ENCODE data around the gene TAF4. TPM values are rescaled to one million over a fixed set of nuclear protein-coding genes. Genes with fewer than 3 reads are reported as not detected.
"Not testable (repeated sequence)": the region's sequence is repeated elsewhere in the genome, so short reads cannot be mapped to it uniquely, and the experiment has no call there.

TAF4 gene
- total and polyA plus RNA-seq, 7 experiments from 2014 or later, result 0.74 to 43.7 (median 20.8) TPM

GRCh38 chr20:61949714-61950640, 115.7 kb downstream of the TAF4 start:
- POLR2A ChIA-PET, result no interaction called here
- CTCF ChIA-PET, result no interaction called here
- H3K9me3 Mint-ChIP-seq, result peaks cover 0 to 2% (median 0%) of the 10 kb centered on the region in 11 donors
- no peak overlapping the region for H3K4me3 Mint-ChIP-seq
- H3K4me1 ChIP-seq (ENCODE audit: control insufficient read depth in 2 of 2, insufficient read depth in 2 of 2, low read length in 2 of 2), result no peaks in the 10 kb centered on the region
- H3K4me1 Mint-ChIP-seq, result peaks cover 0 to 3% (median 0%) of the 10 kb centered on the region in 7 donors
- DNase-seq (peak in 1 of 9 donors; percentile 14), ATAC-seq (no peak)
- H3K4me3 ChIP-seq (ENCODE audit: low read length), result no peak overlapping the region
- no peaks in the 10 kb centered on the region for H3K9me3 ChIP-seq (ENCODE audit: control insufficient read depth in 2 of 3, low read length in 3 of 3)
- peaks cover 0 to 3% (median 0%) of the 10 kb centered on the region in 5 donors for H3K36me3 Mint-ChIP-seq
- peaks cover 3 to 13% (median 12%) of the 10 kb centered on the region in 5 donors for H3K27me3 Mint-ChIP-seq
- H3K27ac Mint-ChIP-seq, result no peak overlapping the region
- intact Hi-C loops (cut with micrococcal nuclease), result no loop called here
- H3K36me3 ChIP-seq (ENCODE audit: control insufficient read depth in 2 of 3, insufficient read depth in 3 of 3, low read length in 3 of 3), result no peaks in the 10 kb centered on the region
- no peaks in the 10 kb centered on the region for H3K27me3 ChIP-seq (ENCODE audit: control insufficient read depth in 2 of 2, insufficient read depth in 2 of 2, low read length in 2 of 2)
- no peak overlapping the region for H3K27ac ChIP-seq (ENCODE audit: low read depth, low read length)

GRCh38 chr20:61949363-61949713, 116.3 kb downstream of the TAF4 start:
- no peaks in the 10 kb centered on the region for H3K4me1 ChIP-seq (ENCODE audit: control insufficient read depth in 2 of 2, insufficient read depth in 2 of 2, low read length in 2 of 2)
- no peaks in the 10 kb centered on the region for H3K27me3 ChIP-seq (ENCODE audit: control insufficient read depth in 2 of 2, insufficient read depth in 2 of 2, low read length in 2 of 2)
- no peak overlapping the region for H3K27ac ChIP-seq (ENCODE audit: low read depth, low read length)
- Mint-ChIP-seq H3K4me3 (no peak overlapping the region), H3K9me3 (peaks cover 0 to 2% (median 0%) of the 10 kb centered on the region in 11 donors), H3K27ac (no peak overlapping the region), H3K36me3 (peaks cover 0 to 3% (median 0%) of the 10 kb centered on the region in 5 donors), H3K27me3 (peaks cover under 1 to 8% (median 6%) of the 10 kb centered on the region in 5 donors), H3K4me1 (peaks cover 0 to 1% (median 0%) of the 10 kb centered on the region in 7 donors)
- DNase-seq, result peak in 2 of 9 donors; percentile 2 to 13
- ChIA-PET CTCF (interaction anchor here (1.0 kb wide), 1 partner anchor 10 kb away, joined by 3 read pairs; no protein-coding TSS in a partner anchor), POLR2A (no interaction called here)
- no peaks in the 10 kb centered on the region for H3K36me3 ChIP-seq (ENCODE audit: control insufficient read depth in 2 of 3, insufficient read depth in 3 of 3, low read length in 3 of 3)
- intact Hi-C loops (cut with micrococcal nuclease), result no loop called here
- no peak for ATAC-seq
- H3K9me3 ChIP-seq (ENCODE audit: control insufficient read depth in 2 of 3, low read length in 3 of 3), result no peaks in the 10 kb centered on the region
- H3K4me3 ChIP-seq (ENCODE audit: low read length), result no peak overlapping the region

- Mint-ChIP-seq H3K4me1 (peaks cover 0 to 1% (median 0%) of the 10 kb centered on the region in 7 donors), H3K4me3 (no peak overlapping the region), H3K36me3 (peaks cover 0 to 3% (median 0%) of the 10 kb centered on the region in 5 donors), H3K9me3 (peaks cover 0 to 2% (median 0%) of the 10 kb centered on the region in 11 donors), H3K27ac (no peak overlapping the region), H3K27me3 (peaks cover 0 to 7% (median 6%) of the 10 kb centered on the region in 5 donors)
- ATAC-seq, result no peak
- CTCF ChIA-PET, result interaction anchor here (1.0 kb wide), 1 partner anchor 9 kb away, joined by 3 read pairs; no protein-coding TSS in a partner anchor
- no peak overlapping the region for H3K27ac ChIP-seq (ENCODE audit: low read depth, low read length)
- POLR2A ChIA-PET, result no interaction called here
- H3K4me1 ChIP-seq (ENCODE audit: control insufficient read depth in 2 of 2, insufficient read depth in 2 of 2, low read length in 2 of 2), result no peaks in the 10 kb centered on the region
- intact Hi-C loops (cut with micrococcal nuclease), result no loop called here
- DNase-seq, result no peak
- H3K27me3 ChIP-seq (ENCODE audit: control insufficient read depth in 2 of 2, insufficient read depth in 2 of 2, low read length in 2 of 2), result no peaks in the 10 kb centered on the region
- no peaks in the 10 kb centered on the region for H3K9me3 ChIP-seq (ENCODE audit: control insufficient read depth in 2 of 3, low read length in 3 of 3)
- no peak overlapping the region for H3K4me3 ChIP-seq (ENCODE audit: low read length)
- H3K36me3 ChIP-seq (ENCODE audit: control insufficient read depth in 2 of 3, insufficient read depth in 3 of 3, low read length in 3 of 3), result no peaks in the 10 kb centered on the region
Observed at GRCh38 chr20:61948586-61949362, 116.9 kb downstream of the TAF4 start.

- DNase-seq; H3K9me3 ChIP-seq (ENCODE audit: control insufficient read depth in 2 of 3, low read length in 3 of 3); H3K27ac ChIP-seq (ENCODE audit: low read depth, low read length); POLR2A ChIA-PET; intact Hi-C loops (cut with micrococcal nuclease); H3K36me3 Mint-ChIP-seq; H3K4me3 ChIP-seq (ENCODE audit: low read length); H3K4me1 ChIP-seq (ENCODE audit: control insufficient read depth in 2 of 2, insufficient read depth in 2 of 2, low read length in 2 of 2); H3K36me3 ChIP-seq (ENCODE audit: control insufficient read depth in 2 of 3, insufficient read depth in 3 of 3, low read length in 3 of 3); H3K27me3 Mint-ChIP-seq; H3K27me3 ChIP-seq (ENCODE audit: control insufficient read depth in 2 of 2, insufficient read depth in 2 of 2, low read length in 2 of 2); H3K9me3 Mint-ChIP-seq; H3K4me3 Mint-ChIP-seq; ATAC-seq; H3K27ac Mint-ChIP-seq; CTCF ChIA-PET; H3K4me1 Mint-ChIP-seq: not testable (repeated sequence)
Observed at GRCh38 chr20:61948056-61948455, 117.6 kb downstream of the TAF4 start.

GRCh38 chr20:61945495-61945894, 120.2 kb downstream of the TAF4 start:
- H3K27ac Mint-ChIP-seq; H3K4me1 Mint-ChIP-seq; H3K4me3 ChIP-seq (ENCODE audit: low read length); H3K4me1 ChIP-seq (ENCODE audit: control insufficient read depth in 2 of 2, insufficient read depth in 2 of 2, low read length in 2 of 2); H3K4me3 Mint-ChIP-seq; H3K27me3 Mint-ChIP-seq; H3K27ac ChIP-seq (ENCODE audit: low read depth, low read length); POLR2A ChIA-PET; CTCF ChIA-PET; H3K36me3 ChIP-seq (ENCODE audit: control insufficient read depth in 2 of 3, insufficient read depth in 3 of 3, low read length in 3 of 3); intact Hi-C loops (cut with micrococcal nuclease); H3K27me3 ChIP-seq (ENCODE audit: control insufficient read depth in 2 of 2, insufficient read depth in 2 of 2, low read length in 2 of 2); H3K36me3 Mint-ChIP-seq; H3K9me3 ChIP-seq (ENCODE audit: control insufficient read depth in 2 of 3, low read length in 3 of 3); DNase-seq; ATAC-seq; H3K9me3 Mint-ChIP-seq: not testable (repeated sequence)

- H3K4me1 ChIP-seq (ENCODE audit: control insufficient read depth in 2 of 2, insufficient read depth in 2 of 2, low read length in 2 of 2); ATAC-seq; H3K27ac Mint-ChIP-seq; H3K4me3 Mint-ChIP-seq; H3K36me3 ChIP-seq (ENCODE audit: control insufficient read depth in 2 of 3, insufficient read depth in 3 of 3, low read length in 3 of 3); H3K27me3 Mint-ChIP-seq; H3K4me1 Mint-ChIP-seq; intact Hi-C loops (cut with micrococcal nuclease); CTCF ChIA-PET; H3K27ac ChIP-seq (ENCODE audit: low read depth, low read length); DNase-seq; H3K27me3 ChIP-seq (ENCODE audit: control insufficient read depth in 2 of 2, insufficient read depth in 2 of 2, low read length in 2 of 2); H3K9me3 Mint-ChIP-seq; H3K9me3 ChIP-seq (ENCODE audit: control insufficient read depth in 2 of 3, low read length in 3 of 3); POLR2A ChIA-PET; H3K36me3 Mint-ChIP-seq; H3K4me3 ChIP-seq (ENCODE audit: low read length): not testable (repeated sequence)
Observed at GRCh38 chr20:61944967-61945366, 120.7 kb downstream of the TAF4 start.

Measured in naive thymus-derived CD4-positive, alpha-beta T cell (primary cell).